ENCODE results near the gene GJE1.
"Not testable (repeated sequence)": the region's sequence is repeated elsewhere in the genome, so short reads cannot be mapped to it uniquely, and the experiment has no call there.

Gene GJE1, protein sequence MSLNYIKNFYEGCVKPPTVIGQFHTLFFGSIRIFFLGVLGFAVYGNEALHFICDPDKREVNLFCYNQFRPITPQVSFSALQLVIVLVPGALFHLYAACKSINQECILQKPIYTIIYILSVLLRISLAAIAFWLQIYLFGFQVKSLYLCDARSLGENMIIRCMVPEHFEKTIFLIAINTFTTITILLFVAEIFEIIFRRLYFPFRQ

DNA sequence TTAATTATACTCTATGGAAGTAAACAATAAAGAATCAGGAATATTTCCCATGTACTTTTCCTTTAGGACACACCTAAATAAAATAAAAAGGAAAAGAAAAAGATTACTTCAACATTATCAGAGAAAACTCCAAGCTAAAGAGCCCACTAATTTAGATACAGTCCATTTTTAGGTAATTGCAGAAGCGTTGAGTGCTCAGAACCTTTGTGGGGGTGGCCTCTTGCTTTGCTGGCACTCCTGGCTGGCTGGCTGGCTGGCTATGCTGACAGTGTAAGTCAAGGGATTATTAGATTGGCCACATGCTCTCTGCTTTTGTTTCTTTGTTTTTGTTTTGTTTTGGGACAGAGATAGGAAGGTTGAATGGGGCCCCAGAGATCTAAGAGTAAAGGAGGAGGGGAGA, at the start of gene GJE1:
TSS of gene GJE1 (plus strand) at position 301 of the 400 bp plus-strand sequence. CDS start 234 bp downstream, outside the sequence.
- no peak for DNase-seq (ENCODE audit: low read depth in 2 of 2)

DNA sequence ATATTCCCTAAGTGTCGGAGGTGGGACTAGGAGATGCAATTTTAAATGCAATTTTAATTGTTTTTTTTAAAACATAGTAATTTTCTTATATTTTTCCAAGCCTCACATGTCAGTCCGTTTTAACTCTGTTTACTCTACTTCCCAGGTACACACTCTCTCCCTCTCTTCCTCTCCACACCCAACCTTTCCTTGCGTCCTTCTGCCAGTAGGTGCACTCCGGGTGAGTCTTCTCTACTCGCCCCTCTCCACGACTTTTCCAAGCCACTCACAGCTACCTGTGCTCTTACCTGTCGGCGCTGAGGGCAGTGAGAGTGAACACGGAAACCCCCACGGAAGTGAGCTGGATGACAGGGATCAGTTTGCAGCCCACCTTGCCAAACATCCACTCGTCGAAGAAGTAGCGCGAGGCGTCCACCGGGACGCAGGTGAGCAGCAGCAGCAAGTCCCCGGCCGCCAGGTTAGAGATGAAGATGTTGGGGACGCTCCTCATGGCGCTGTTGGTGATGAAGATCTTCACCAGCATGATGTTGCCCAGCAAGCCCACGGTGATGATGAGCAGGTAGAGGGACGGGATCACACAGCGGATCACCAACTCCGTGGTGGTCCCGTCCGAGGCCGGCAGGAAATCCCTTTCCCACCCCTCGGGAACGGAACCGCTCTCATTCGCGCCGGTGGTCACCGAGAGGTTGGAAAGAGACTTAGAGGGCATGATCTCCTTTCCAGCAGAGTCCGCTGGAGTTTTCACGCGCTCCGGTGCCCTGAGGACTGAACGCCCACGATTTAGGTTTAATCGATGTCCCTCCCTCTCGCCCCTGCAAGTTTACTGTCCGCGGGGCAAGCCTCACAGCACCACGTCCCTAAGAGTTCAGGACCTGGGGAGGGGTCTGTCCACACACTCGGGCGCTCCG, 44.5 kb upstream of the GJE1 start:
- no peak for DNase-seq (ENCODE audit: low read depth in 2 of 2)

DNA sequence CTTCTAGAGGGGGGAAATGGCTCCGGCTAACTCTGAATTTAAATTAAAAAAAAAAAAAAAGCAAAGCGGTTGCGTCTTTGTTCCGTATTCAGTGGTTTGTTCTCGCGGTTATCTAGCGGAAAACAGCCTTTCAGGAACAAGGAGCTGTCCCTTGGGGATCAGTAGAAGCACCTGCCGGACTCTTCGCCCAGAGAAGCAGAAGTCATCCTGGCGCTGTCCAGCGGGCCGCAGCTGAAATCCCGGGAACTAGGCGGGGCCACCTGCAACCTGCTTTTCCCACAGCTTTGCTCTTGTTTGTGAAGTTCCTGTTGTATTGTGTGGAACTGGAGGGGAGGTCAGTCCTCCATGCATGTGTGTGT, 43.9 kb upstream of the GJE1 start:
- DNase-seq (ENCODE audit: low read depth in 2 of 2), result no peak

DNA sequence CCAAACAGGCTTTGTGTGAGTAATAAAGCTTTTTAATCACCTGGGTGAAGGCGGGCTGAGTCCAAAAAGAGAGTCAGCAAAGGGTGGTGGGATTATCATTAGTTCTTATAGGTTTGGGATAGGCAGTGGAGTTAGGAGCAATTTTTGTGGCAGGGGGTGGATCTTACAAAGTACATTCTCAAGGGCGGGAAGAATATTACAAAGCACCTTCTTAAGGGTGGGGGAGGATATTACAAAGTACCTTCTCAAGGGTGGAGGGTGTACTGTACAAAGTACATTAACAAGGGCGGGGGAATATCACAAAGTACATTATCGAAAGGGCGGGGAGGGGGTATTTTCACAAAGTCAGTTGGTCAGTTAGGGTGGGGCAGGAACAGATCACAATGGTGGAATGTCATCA, 27.9 kb upstream of the GJE1 start:
- not testable (repeated sequence) for DNase-seq (ENCODE audit: low read depth in 2 of 2)

DNA sequence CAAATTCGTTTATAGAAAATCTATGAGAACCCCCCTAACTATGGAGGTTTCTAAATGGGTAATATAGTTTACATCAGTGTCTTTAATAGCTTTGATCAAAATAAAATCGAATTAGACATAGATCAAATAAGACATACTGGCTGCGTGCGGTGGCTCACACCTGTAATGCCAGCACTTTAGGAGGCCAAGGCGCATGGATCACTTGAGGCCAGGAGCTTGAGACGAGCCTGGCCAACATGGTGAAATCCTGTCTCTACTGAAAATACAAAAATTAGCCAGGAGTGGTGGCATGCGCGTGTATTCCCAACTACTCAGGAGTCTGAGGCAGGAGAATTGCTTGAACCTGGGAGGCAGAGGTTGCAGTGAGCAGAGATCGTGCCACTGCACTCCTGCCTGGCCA, 21.9 kb upstream of the GJE1 start:
- not testable (repeated sequence) for DNase-seq (ENCODE audit: low read depth in 2 of 2)

DNA sequence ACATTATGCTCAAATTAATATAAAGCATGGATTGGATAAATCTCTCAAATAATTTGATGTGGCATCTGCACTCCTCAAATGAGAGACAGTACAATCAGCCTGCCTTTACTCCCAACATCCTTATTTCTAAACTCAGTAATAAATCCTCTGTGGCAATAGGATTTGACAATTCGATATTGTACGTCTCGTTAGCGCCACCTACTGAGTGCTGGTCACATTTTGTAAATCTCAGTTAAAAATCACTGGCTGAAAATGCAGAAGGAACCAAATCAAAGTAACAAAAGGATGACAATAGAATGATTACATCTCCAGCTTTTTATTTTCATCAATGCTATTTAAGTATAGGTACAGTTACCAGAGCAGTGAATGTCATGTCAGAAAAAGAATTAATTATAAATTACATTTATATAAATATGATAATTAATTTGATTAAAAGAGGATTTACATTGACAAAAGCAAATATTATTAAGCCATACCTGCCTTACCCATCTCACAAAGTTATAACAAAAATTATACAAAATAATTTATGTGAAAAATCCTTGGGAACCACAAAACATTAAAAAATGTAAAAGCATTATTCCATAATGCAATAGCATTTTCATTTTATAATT, 20.2 kb upstream of the GJE1 start:
- DNase-seq (ENCODE audit: low read depth in 2 of 2), result peak; percentile 38 to 69

DNA sequence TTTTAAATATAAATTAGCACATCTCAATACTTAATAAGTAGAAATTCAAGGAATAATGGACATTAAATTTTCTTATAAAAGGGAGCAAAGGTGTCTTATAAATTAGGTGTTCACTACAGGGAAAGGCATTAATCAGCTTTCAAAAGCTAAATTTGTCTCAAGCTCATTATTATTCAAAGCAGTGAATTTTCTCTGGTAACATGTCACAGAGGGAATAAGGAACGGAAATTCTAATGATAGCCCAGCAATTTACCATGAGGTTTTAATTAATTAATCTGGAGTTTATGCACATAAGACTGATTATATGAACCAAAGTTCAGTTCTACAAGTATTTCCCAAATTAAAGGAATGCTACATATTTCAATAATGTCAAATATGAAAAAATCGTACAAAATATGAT, 15.4 kb upstream of the GJE1 start:
- no peak for DNase-seq (ENCODE audit: low read depth in 2 of 2)

DNA sequence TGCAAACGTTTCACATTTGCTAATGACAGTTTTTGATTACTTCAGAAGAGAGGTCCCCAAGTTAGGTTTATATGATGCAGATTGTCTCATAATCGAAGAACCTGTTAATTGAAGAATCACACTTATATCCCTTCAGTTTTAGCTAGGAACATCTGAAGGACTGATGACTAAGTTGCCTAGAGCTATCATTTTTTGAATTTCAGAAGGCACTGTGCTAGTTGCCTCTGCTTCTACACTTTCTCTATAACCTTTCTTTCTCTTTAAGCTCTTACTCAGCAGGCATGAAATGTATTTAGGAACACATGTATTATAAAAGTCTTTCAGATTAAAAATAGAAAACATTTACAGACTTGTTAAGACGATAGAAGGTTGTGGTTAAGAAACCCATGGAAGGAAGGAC, 14.4 kb upstream of the GJE1 start:
- DNase-seq (ENCODE audit: low read depth in 2 of 2), result no peak

DNA sequence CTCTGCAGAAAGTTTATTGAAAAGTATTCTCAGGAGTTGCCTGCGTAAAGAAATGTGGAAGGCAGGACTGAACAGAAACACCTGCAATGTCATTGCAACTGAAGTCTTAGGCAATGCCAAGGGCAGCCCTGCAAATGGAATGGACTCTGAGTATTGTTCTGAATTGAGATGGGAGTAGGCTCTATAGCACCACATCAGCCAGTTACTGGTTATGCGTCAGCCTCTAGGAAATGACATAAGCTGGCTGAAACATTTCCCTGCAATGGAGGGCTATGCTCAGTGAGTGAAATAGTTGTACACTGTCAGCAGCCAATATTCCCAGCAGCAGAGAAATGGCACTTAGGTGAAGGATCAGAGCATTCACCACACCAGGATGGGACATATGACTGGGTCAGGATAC, 13.8 kb upstream of the GJE1 start:
- DNase-seq (ENCODE audit: low read depth in 2 of 2), result no peak

DNA sequence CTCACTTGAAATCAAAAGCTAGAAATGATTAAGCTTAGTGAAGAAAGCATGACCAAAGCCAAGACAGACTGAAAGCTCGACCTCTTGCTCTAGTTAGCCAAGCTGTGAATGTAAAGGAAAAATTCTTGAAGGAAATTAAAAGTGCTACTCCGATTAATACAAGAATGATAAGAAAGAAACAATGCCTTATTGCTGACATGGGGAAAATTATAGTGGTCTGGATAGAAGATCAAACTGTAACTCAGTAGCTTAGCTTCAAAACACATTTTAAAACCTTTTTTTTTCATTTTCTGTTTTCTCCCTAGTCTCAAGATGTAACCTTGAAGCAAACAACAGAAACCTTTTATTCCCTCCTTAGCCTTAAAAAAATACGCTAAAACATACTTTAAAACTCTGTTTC, 11.4 kb upstream of the GJE1 start:
- no peak for DNase-seq (ENCODE audit: low read depth in 2 of 2)

DNA sequence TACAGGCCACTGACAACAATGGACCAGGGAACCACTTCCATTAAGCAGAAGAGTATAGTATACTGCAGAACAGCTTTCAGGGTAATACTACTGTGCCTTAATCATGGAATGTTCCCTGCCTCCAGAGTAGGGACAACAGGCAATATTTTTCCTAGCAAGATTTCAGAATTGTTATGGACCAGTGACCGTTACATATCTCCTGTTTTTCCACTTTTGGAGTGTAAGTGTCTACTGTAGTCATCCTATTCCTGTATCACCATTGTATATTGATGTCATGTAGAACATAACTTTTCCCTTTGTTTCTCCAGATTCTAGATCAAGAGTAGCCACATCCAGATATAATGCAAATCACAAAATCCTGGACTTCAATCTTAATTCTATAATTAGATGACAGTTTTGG, 1.9 kb upstream of the GJE1 start:
- DNase-seq (ENCODE audit: low read depth in 2 of 2), result no peak

DNA sequence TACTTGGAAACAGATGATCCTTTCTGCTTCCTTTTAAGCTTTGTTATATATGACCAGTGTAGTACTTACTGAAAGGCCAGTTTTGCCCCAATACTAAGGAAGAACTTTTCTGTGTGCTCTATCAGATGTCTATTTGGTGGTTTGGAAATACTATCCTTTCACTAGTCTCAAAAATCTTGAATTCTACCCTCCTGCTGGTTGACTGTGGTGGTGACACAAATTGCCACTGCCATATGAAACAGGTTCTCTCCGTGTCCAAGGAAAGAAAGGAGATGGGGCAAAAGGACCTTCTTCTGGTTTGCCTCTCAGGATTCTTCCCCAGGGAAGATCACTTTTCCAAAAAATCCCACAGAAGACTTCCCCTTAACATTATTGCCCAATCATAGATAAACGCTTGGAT, 6.2 kb downstream of the GJE1 start:
- no peak for DNase-seq (ENCODE audit: low read depth in 2 of 2)

DNA sequence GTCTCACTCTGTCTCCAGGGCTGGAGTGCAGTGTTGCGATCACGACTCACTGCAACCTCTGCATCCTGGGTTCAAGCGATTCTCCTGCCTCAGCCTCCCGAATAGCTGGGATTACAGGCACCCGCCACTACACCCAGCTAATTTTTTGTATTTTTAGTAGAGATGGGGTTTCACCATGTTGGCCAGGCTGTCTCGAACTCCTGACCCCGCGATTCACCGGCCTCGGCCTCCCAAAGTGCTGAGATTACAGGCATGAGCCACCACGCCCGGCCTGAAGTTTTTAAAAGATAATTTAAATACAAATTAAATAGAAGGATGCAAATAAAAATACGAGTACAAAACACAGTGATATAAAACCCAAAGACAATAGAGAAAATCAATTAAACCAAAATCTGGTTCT, 8.8 kb downstream of the GJE1 start:
- DNase-seq (ENCODE audit: low read depth in 2 of 2), result not testable (repeated sequence)

DNA sequence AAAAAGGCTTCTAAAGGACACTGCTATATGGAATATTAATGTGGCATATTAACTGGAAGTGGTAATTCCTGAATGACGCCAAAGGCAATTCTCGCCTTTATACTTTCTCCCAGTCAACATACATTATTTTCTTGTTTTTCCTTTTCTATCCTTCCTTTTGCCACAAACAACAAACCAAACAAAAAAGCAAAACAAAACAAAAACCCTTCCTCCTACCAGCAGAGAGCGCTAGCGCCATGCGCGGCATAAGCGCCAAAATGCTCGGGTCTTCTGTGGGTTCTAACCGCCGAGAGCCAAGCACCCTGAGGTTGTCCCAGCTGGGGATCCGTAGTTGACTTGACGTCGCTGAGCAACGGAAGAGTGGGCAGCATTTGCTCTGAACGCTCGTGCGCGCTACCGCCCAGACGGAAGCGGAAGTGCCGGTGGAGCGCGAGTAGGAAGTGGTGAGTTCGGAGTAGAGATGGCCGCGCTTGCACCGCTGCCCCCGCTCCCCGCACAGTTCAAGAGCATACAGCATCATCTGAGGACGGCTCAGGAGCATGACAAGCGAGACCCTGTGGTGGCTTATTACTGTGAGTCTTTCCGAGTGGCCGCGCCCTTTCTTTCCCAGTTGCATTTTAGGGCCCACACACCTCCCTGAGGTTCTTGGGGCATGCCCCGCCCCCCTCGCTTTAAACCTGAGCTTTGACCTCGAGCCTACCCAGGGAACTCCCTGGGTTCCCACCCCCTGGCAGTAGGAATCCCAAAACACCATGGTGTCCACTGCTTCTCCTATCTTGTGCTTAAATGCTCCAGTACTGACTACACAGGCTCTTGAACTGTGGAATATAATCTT, 14.3 kb downstream of the GJE1 start, which contains the start of the genes NMBR and VTA1:
TSS of gene NMBR (minus strand) at position 295 of the 835 bp plus-strand sequence. CDS start 58,464 bp downstream, outside the sequence.
TSS of gene VTA1 (plus strand) at position 436 of the 835 bp plus-strand sequence. CDS start at position 461, 25 bp downstream.
- DNase-seq (ENCODE audit: low read depth in 2 of 2), result peak; percentile 94

DNA sequence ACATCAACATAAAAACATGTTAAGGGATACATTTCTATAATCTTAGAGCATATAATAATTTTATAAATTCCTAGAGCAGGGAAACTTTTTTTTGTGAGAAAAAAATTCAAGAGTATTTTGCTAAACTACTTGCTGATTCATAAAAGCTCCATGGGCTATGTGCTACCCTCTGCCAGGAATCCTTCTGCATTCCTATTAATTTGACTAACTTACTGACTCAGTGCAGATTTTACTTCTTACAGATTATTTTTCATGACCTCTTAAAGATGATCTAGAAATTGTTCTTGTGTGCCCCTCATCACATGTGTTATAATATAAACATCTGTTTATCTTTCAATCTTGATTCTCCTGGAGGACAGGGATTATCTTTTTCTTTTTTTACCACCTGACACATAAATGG, 20.0 kb downstream of the GJE1 start:
- DNase-seq (ENCODE audit: low read depth in 2 of 2), result no peak

DNA sequence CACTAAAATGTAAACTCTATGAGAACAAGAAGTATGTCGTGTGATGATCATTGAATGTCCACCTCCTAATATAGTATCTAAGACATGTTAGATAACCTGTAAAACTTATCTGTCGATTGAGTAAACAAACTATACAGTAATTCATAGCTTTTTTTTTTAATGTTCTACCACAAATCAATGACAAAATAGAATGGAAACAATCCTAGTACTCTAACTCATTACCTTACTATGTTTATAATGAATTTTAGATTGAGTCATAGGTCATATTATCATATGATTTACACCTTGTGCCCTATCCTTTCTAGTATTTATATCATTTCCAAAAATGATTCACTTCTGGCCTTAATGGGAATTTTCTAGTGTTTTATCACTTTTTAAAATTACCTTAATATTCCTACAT, 20.5 kb downstream of the GJE1 start:
- DNase-seq (ENCODE audit: low read depth in 2 of 2), result no peak

DNA sequence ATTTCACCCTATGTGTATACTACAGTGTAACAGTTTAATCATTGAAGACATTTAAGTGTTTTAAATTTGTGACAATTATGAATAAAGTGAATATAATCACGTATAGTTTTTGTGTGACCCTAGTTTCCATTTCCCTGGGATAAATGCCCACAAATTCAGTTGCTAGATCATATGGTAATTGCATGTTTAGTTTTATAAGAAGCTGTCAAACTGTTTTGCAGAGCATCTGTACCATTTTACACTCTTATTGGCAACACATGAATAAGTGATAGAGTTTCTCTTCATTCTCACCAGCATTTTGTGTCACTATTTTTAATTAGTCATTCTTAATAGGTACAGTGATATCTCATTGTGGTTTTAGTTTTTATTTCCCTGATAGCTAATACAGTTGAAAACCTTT, 21.6 kb downstream of the GJE1 start:
- DNase-seq (ENCODE audit: low read depth in 2 of 2), result no peak

DNA sequence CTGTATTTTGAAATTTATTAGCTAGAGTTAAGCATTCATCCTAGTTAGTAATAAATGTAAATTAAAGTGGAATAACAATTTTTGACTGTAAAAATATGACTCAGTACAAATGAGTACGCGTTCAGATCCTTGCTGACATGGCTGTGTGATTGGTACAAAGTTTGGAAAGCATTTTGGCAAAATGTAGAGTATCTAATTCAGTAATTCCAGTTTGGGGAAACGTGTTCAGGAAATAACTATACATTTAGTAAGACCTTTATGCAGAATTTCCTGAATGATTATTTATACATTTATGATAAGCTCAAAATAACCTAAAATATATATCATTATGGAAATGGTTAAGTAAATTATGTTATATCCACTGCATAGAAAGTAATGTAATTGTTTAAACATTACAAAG, 22.4 kb downstream of the GJE1 start:
- no peak for DNase-seq (ENCODE audit: low read depth in 2 of 2)

DNA sequence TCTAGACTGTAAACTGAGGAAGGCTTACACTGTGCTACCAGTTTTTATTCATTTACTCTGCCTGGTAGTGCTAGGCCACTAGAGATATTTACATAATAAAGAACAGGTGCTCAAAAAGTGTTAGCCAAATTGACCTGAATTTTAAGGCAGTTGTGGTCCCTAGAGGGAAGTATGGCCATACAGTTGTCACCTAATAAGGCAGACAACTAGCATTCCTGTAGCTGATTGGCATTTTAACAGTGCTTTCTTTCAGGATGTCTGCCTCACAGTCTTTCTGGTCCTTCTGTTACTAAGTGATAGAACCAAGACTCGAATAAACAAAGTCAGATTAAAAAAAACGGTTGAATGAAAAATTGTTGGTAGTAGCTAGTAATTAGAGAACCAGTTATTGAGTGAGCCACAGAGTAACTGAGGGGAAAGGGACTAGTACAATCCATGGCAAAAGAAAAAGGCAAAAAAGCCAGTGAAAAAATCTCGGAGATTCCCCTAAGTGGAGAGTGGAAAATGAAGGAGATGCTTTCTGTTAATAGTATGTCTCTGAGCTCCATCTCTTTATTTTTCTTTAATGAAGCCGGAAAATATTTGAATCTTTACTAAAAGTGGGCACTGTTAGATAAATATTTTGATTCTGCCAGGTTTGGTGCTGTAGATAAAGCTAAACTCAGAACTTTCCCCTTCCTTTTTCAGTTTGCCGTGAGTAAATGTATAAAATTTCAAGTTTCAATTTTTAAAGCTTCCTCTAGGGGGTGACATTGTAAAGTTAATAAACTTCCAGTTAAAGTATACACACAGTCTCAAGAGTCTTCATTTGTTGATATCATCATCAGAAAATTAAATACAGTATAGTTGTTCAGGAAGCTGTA, 23.4 kb downstream of the GJE1 start:
- DNase-seq (ENCODE audit: low read depth in 2 of 2), result no peak

DNA sequence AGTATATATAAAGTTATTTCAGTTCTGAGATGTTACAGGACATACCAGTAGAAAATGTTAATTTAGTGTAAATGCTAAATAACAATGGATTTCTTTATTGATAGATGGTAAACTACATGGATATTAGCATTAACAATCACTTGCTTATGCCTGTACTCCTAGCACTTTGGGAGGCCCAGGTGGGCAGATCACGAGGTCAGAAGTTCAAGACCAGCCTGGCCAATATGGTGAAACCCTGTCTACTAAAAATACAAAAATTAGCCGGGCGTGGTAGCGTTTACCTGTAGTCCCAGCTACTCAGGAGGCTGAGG, 24.0 kb downstream of the GJE1 start:
- DNase-seq (ENCODE audit: low read depth in 2 of 2), result not testable (repeated sequence)

DNA sequence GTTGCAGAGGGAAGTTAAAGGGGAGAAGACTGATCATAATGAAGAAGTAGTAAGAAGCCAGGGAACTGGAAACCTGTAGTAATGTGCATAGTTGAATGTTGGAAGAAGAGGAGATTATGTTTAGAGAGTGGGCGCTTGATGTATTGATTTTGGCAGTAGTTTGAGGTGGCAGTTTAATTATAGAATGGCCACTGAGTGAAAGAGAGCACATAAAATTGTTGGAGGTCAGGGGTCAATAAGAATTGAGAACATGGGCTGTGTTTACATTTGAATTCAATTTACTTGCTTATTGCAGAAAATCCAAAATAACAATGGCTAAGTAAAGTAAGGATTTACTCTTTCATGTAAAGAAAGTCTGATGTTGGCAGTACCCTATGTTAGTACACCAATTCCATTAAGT, 30.1 kb downstream of the GJE1 start:
- DNase-seq (ENCODE audit: low read depth in 2 of 2), result no peak

All from stimulated activated CD4-positive, alpha-beta T cell treated with anti-CD3 and anti-CD28 coated beads, Interleukin-12 subunit alpha, Interleukin-12 subunit beta, amount 100 ng/mL, for 24 hours (primary cell).